Neural cell (in vitro differentiated cells): ENCODE results near the gene ZNF668. TPM values are rescaled to one million over a fixed set of nuclear protein-coding genes. Genes with fewer than 3 reads are reported as not detected.

ENCODE experiments used
- H2AFZ ChIP-seq: fragments of 200-600, 300-800 bp; sonication (generic), shearing (Covaris generic); 2 replicates; pipeline ENCODE4 v1.6.0; 2014; ENCODE audit warnings: low read depth, mild to moderate bottlenecking, antibody characterized with exemption, low read length, moderate library complexity
- H3F3A ChIP-seq: fragments of 200-600 bp; shearing (Covaris generic); 2 replicates; pipeline ENCODE4 v1.6.1; 2016; ENCODE audit warnings: mild to moderate bottlenecking, moderate library complexity, mixed read lengths, antibody characterized with exemption, low read length; ENCODE audit not compliant: insufficient read depth, poor library complexity, severe bottlenecking
- H3K27ac ChIP-seq: fragments of 200-600, 300-800 bp; sonication (generic), shearing (Covaris generic); 2 replicates; pipeline ENCODE4 v1.5.1; 2014; ENCODE audit warnings: mild to moderate bottlenecking, low read length, moderate library complexity
- H3K27me3 ChIP-seq: fragments of 300-800, 200-600 bp; sonication (generic), shearing (Covaris generic); 2 replicates; pipeline ENCODE4 v1.6.0; 2014; ENCODE audit warnings: mild to moderate bottlenecking, low read depth, low read length, moderate library complexity; ENCODE audit not compliant: insufficient read depth
- H3K36me3 ChIP-seq: fragments of 300-800, 200-600 bp; sonication (generic), shearing (Covaris generic); 2 replicates; pipeline ENCODE4 v1.5.1; 2014; ENCODE audit warnings: mild to moderate bottlenecking, antibody characterized with exemption, low read length, moderate library complexity; ENCODE audit not compliant: insufficient read depth
- H3K4me2 ChIP-seq: fragments of 300-800, 200-600 bp; sonication (generic), shearing (Covaris generic); 2 replicates; pipeline ENCODE4 v1.6.0; 2014; ENCODE audit warnings: mild to moderate bottlenecking, low read length
- H3K4me3 ChIP-seq: fragments of 300-800, 200-600 bp; sonication (generic), shearing (Covaris generic); 2 replicates; pipeline ENCODE4 v1.5.1; 2014; ENCODE audit warnings: mild to moderate bottlenecking, low read length, moderate library complexity
- H3K79me2 ChIP-seq: fragments of 200-600 bp; shearing (Covaris generic); replicated peaks from 2 replicates; pipeline ENCODE4 v1.6.0; 2014; ENCODE audit warnings: mild to moderate bottlenecking, low read length, moderate library complexity; ENCODE audit not compliant: insufficient read depth
- H3K9ac ChIP-seq: fragments of 300-800, 200-600 bp; sonication (generic), shearing (Covaris generic); 2 replicates; pipeline ENCODE4 v1.6.1; 2016; ENCODE audit warnings: mild to moderate bottlenecking, low read length, mixed read lengths
- H3K9me2 ChIP-seq: fragments of 200-600 bp; shearing (Covaris generic); 2 replicates; pipeline ENCODE4 v1.6.1; 2016; ENCODE audit warnings: mild to moderate bottlenecking, low read length, mixed read lengths; ENCODE audit not compliant: insufficient read depth
- H3K9me3 ChIP-seq: fragments of 200-600, 300-800 bp; sonication (generic), shearing (Covaris generic); 2 replicates; pipeline ENCODE4 v1.6.1; 2016; ENCODE audit warnings: mild to moderate bottlenecking, mixed run types, low read length, moderate library complexity, mixed read lengths
- H4K20me1 ChIP-seq: fragments of 200-600 bp; shearing (Covaris generic); 2 replicates; pipeline ENCODE4 v1.6.1; 2016; ENCODE audit warnings: mild to moderate bottlenecking, mixed run types; ENCODE audit not compliant: insufficient read depth
- EP300 ChIP-seq: fragments of 450-650 bp; conservative IDR thresholded peaks from 2 replicates; pipeline ENCODE4 v1.6.1; 2014; ENCODE audit warnings: antibody characterized with exemption, mild to moderate bottlenecking, moderate library complexity; ENCODE audit not compliant: poor library complexity, severe bottlenecking
- EZH2 ChIP-seq: fragments of 200-600, 300-800 bp; shearing (Covaris generic), sonication (generic); IDR thresholded peaks from 2 replicates; pipeline ENCODE4 v1.6.1; 2014; ENCODE audit warnings: antibody characterized with exemption, low read length, borderline replicate concordance, mild to moderate bottlenecking; ENCODE audit not compliant: insufficient read depth, poor library complexity, severe bottlenecking
- MXI1 ChIP-seq: fragments of 450-650 bp; conservative IDR thresholded peaks from 2 replicates; pipeline ENCODE4 v1.6.1; 2014; ENCODE audit warnings: antibody characterized with exemption, mild to moderate bottlenecking; ENCODE audit not compliant: poor library complexity, severe bottlenecking
- POLR2AphosphoS5 ChIP-seq: IDR thresholded peaks from 2 replicates; pipeline ENCODE4 v1.6.1; 2012
- RAD21 ChIP-seq: fragments of 450-650 bp; conservative IDR thresholded peaks from 2 replicates; pipeline ENCODE4 v1.6.1; 2014; ENCODE audit warnings: antibody characterized with exemption, mild to moderate bottlenecking, moderate library complexity
- REST ChIP-seq: IDR thresholded peaks from 2 replicates; pipeline ENCODE4 v1.6.1; 2012; ENCODE audit warnings: borderline replicate concordance
- SMC3 ChIP-seq: fragments of 450-650 bp; conservative IDR thresholded peaks from 2 replicates; pipeline ENCODE4 v1.6.1; 2014; ENCODE audit warnings: antibody characterized with exemption, mild to moderate bottlenecking, moderate library complexity; ENCODE audit not compliant: poor library complexity
- TAF1 ChIP-seq: IDR thresholded peaks from 2 replicates; pipeline ENCODE4 v1.6.1; 2012; ENCODE audit warnings: low read depth
- polyA plus RNA-seq: library from polyadenylated mRNA; depleted of rRNA; stranded (reverse); fragments of >200 nt; gene quantifications from 2 replicates; pipeline ENCODE4 v1.2.3, GENCODE V29; 2014
- TF ChIP-seq, protein P1 (sequence below): fragments of 450-650 bp; IDR thresholded peaks from 2 replicates; pipeline ENCODE4 v1.5.1; 2014; ENCODE audit warnings: antibody characterized with exemption, mild to moderate bottlenecking, moderate library complexity; ENCODE audit not compliant: poor library complexity, severe bottlenecking

The ZNF668 gene
- polyA plus RNA-seq, 1 donor from 2014 or later = 17.8 TPM

- no peak for TF ChIP-seq POLR2AphosphoS5
- H3K79me2 ChIP-seq = no peaks in the 10 kb centered on the region
- no peak overlapping the region for H3K27ac ChIP-seq
- H3K36me3 ChIP-seq = no peaks in the 10 kb centered on the region
- no peaks in the 10 kb centered on the region for H4K20me1 ChIP-seq
- H3K9me3 ChIP-seq = no peaks in the 10 kb centered on the region
- no peak overlapping the region for H3K9ac ChIP-seq
- no peak overlapping the region for H3K4me2 ChIP-seq
- no peaks in the 10 kb centered on the region for H3K27me3 ChIP-seq
- H3F3A ChIP-seq = no peaks in the 10 kb centered on the region
- H2AFZ ChIP-seq = no peak overlapping the region
- no peak overlapping the region for H3K4me3 ChIP-seq
- H3K9me2 ChIP-seq = no peaks in the 10 kb centered on the region
Observed at GRCh38 chr16:31043898-31044481, 30.1 kb downstream of the ZNF668 start.

DNA sequence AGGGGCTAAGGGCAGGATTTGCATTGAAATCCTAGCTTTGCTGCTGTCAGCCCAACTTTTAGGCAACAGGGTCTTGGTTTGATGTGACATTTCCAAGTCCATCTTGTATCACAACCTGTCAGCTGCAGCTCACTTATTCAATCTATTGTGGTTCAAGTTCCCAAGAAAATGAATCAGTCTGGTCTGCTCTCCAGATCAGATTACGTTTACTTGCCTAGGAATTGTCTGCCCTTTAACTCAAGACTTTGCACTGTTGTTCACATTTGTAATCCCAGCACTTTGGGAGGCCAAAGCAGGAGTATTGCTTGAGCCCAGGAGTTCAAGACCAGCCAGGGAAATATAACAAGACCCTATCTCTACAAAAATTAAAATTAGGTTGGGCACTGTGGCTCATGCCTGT is 30.7 kb downstream of the ZNF668 start:
- Histone ChIP-seq H3K9me2 (no peaks in the 10 kb centered on the region), H3K9me3 (no peaks in the 10 kb centered on the region), H3K27ac (no peak overlapping the region), H4K20me1 (no peaks in the 10 kb centered on the region), H3K36me3 (no peaks in the 10 kb centered on the region), H2AFZ (no peak overlapping the region), H3K4me3 (no peak overlapping the region), H3K4me2 (no peak overlapping the region), H3F3A (no peaks in the 10 kb centered on the region), H3K9ac (no peak overlapping the region), H3K79me2 (no peaks in the 10 kb centered on the region), H3K27me3 (no peaks in the 10 kb centered on the region)
- TF ChIP-seq EZH2 = no peak
- TF ChIP-seq RAD21 = no peak
- TF ChIP-seq REST = no peak
- TF ChIP-seq, protein P1, sequence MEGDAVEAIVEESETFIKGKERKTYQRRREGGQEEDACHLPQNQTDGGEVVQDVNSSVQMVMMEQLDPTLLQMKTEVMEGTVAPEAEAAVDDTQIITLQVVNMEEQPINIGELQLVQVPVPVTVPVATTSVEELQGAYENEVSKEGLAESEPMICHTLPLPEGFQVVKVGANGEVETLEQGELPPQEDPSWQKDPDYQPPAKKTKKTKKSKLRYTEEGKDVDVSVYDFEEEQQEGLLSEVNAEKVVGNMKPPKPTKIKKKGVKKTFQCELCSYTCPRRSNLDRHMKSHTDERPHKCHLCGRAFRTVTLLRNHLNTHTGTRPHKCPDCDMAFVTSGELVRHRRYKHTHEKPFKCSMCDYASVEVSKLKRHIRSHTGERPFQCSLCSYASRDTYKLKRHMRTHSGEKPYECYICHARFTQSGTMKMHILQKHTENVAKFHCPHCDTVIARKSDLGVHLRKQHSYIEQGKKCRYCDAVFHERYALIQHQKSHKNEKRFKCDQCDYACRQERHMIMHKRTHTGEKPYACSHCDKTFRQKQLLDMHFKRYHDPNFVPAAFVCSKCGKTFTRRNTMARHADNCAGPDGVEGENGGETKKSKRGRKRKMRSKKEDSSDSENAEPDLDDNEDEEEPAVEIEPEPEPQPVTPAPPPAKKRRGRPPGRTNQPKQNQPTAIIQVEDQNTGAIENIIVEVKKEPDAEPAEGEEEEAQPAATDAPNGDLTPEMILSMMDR = no peak
- no peak for TF ChIP-seq TAF1
- no peak for TF ChIP-seq POLR2AphosphoS5
- TF ChIP-seq EP300 = no peak
- TF ChIP-seq SMC3 = no peak
- no peak for TF ChIP-seq MXI1

GRCh38 chr16:31042866-31043265 is 31.2 kb downstream of the ZNF668 start:
- Histone ChIP-seq H3K4me3 (no peak overlapping the region), H3K4me2 (no peak overlapping the region), H3K79me2 (no peaks in the 10 kb centered on the region), H3K9ac (no peak overlapping the region), H3K27ac (no peak overlapping the region), H3K9me3 (no peaks in the 10 kb centered on the region), H3K9me2 (no peaks in the 10 kb centered on the region), H2AFZ (no peak overlapping the region), H3F3A (no peaks in the 10 kb centered on the region), H3K27me3 (no peaks in the 10 kb centered on the region), H4K20me1 (no peaks in the 10 kb centered on the region), H3K36me3 (no peaks in the 10 kb centered on the region)
- TF ChIP-seq RAD21 (no peak), POLR2AphosphoS5 (no peak), REST (no peak), TAF1 (no peak), SMC3 (no peak), EP300 (no peak)
- TF ChIP-seq, protein P1 = no peak
